HepG2 (cell line): Measurements from ENCODE around the gene SRPRB. TPM values are rescaled to one million over a fixed set of nuclear protein-coding genes. Genes with fewer than 3 reads are reported as not detected.

ENCODE experiments used
- ATAC-seq: fragments of 200-7000 bp; cut with Tn5 transposase; 3 replicates; pipeline ENCODE4 v1.9.1; 2020; ENCODE audit warnings: mild to moderate bottlenecking, moderate library complexity
- BruUV-seq: library from RNA; stranded (reverse); fragments of 400-500 nt; replicated peaks from 2 replicates; lab custom pipeline; 2021; lab: Mats Ljungman, UMichigan
- CTCF ChIA-PET: fragments of 300-600 bp; formaldehyde crosslinking; extraction: SDS; loops from one replicate; lab custom pipeline; 2021; ENCODE audit warnings: low total read pairs, inconsistent platforms, low intra/inter-chr PET ratio; lab: Yijun Ruan, JAX
- POLR2A ChIA-PET: fragments of 350-600 bp; sonication (Branson Sonifier 250); formaldehyde crosslinking; loops from one replicate; lab custom pipeline; 2020; ENCODE audit warnings: antibody characterized with exemption, inconsistent platforms; lab: Yijun Ruan, JAX
- DNase-seq: peaks from one replicate; pipeline ENCODE4 v3.0.0-alpha.2; 2015; ENCODE audit warnings: low spot score
- FAIRE-seq: peaks from 3 replicates; lab custom pipeline; 2011; peaks lifted over from hg19 to GRCh38; lab: Jason Lieb, UNC
- H2AFZ ChIP-seq: one replicate; pipeline ENCODE4 v1.6.1; 2011; ENCODE audit warnings: low read length, inconsistent platforms
- H3K27ac ChIP-seq: fragments of 300-600 bp; 3 replicates; pipeline ENCODE4 v1.8.0; 2011; ENCODE audit warnings: mixed run types, mild to moderate bottlenecking, mixed read lengths, low read length, inconsistent platforms; ENCODE audit not compliant: insufficient read depth; ENCODE audit errors: extremely low read length
- H3K27me3 ChIP-seq, 2 experiments: fragments of 200-600 bp in 1 of 2; 2 replicates in 1 of 2; 3 replicates in 1 of 2; pipeline versions ENCODE4 v1.6.0 to v1.8.0; 2011; ENCODE audit warnings: low read length in 2 of 2, mild to moderate bottlenecking in 2 of 2, moderate library complexity in 2 of 2, inconsistent platforms in 1 of 2; ENCODE audit not compliant: insufficient read depth in 2 of 2, control insufficient read depth in 1 of 2
- H3K36me3 ChIP-seq, 2 experiments: fragments of 200-600 bp in 1 of 2; replicated peaks in 1 of 2; 2 replicates in 1 of 2; 3 replicates in 1 of 2; pipeline versions ENCODE4 v1.5.1 to v1.8.0; 2011; ENCODE audit warnings: low read length in 2 of 2, inconsistent platforms in 1 of 2; ENCODE audit not compliant: insufficient read depth in 2 of 2, control insufficient read depth in 1 of 2
- H3K4me1 ChIP-seq: 2 replicates; pipeline ENCODE4 v1.5.1; 2012; ENCODE audit warnings: low read length, inconsistent platforms; ENCODE audit not compliant: insufficient read depth
- H3K4me2 ChIP-seq: 2 replicates; pipeline ENCODE4 v1.6.0; 2011; ENCODE audit warnings: low read depth, low read length, inconsistent platforms
- H3K4me3 ChIP-seq, 3 experiments: fragments of 200-600 bp in 1 of 3; sonication (generic), shearing (Covaris generic) in 1 of 3; replicated peaks in 1 of 3; 2 replicates each; pipeline ENCODE4 v1.5.1; 2011 to 2016; ENCODE audit warnings: low read length in 3 of 3, inconsistent platforms in 2 of 3, low read depth in 2 of 3, mild to moderate bottlenecking in 2 of 3, control low read depth in 1 of 3, mixed read lengths in 1 of 3; ENCODE audit not compliant: insufficient read depth in 1 of 3
- H3K79me2 ChIP-seq: one replicate; pipeline ENCODE4 v1.6.1; 2011; ENCODE audit warnings: low read length, inconsistent platforms; ENCODE audit not compliant: insufficient read depth
- H3K9ac ChIP-seq: 2 replicates; pipeline ENCODE4 v1.6.0; 2011; ENCODE audit warnings: mild to moderate bottlenecking, low read depth, low read length, inconsistent platforms; ENCODE audit not compliant: insufficient read depth
- H3K9me3 ChIP-seq: 2 replicates; pipeline ENCODE4 v1.5.1; 2012; ENCODE audit warnings: mild to moderate bottlenecking, low read length
- H4K20me1 ChIP-seq: 2 replicates; pipeline ENCODE4 v1.6.0; 2011; ENCODE audit warnings: inconsistent platforms, mild to moderate bottlenecking, low read length, moderate library complexity; ENCODE audit not compliant: insufficient read depth
- ARNT2 ChIP-seq: sonication (generic); formaldehyde crosslinking; IDR thresholded peaks from 2 replicates; pipeline ENCODE4 v1.8.0; 2022; ENCODE audit warnings: mild to moderate bottlenecking, low read depth, missing genetic modification reagents, moderate library complexity
- GLI4 ChIP-seq: sonication (generic); formaldehyde crosslinking; IDR thresholded peaks from 2 replicates; pipeline ENCODE4 v1.5.1; 2020; ENCODE audit warnings: missing genetic modification reagents, mild to moderate bottlenecking, moderate library complexity, borderline replicate concordance
- GTF3A ChIP-seq: sonication (generic); formaldehyde crosslinking; conservative IDR thresholded peaks from 2 replicates; pipeline ENCODE4 v1.4.0; 2020; ENCODE audit warnings: mild to moderate bottlenecking, missing genetic modification reagents
- HNF1B ChIP-seq: sonication (generic); formaldehyde crosslinking; IDR thresholded peaks from 2 replicates; pipeline ENCODE4 v1.5.1; 2020; ENCODE audit warnings: mild to moderate bottlenecking, moderate library complexity, missing genetic modification reagents
- KDM4B ChIP-seq: sonication (generic); formaldehyde crosslinking; IDR thresholded peaks from 2 replicates; pipeline ENCODE4 v1.4.0; 2020; ENCODE audit warnings: missing genetic modification reagents
- SMC3 ChIP-seq: IDR thresholded peaks from 2 replicates; pipeline ENCODE4 v1.6.1; 2011; ENCODE audit warnings: low read length, improper control_type of control experiment
- SMYD3 ChIP-seq: sonication (generic); formaldehyde crosslinking; IDR thresholded peaks from 2 replicates; pipeline ENCODE4 v1.8.1; 2023; ENCODE audit warnings: mild to moderate bottlenecking, missing genetic modification reagents
- TOPORS ChIP-seq: sonication (generic); formaldehyde crosslinking; IDR thresholded peaks from 2 replicates; pipeline ENCODE4 v1.8.0; 2023; ENCODE audit warnings: mild to moderate bottlenecking, missing genetic modification reagents
- ZNF234 ChIP-seq: sonication (generic); formaldehyde crosslinking; conservative IDR thresholded peaks from 2 replicates; pipeline ENCODE4 v1.5.1; 2020; ENCODE audit warnings: mild to moderate bottlenecking, missing genetic modification reagents
- ZNF33B ChIP-seq: sonication (generic); formaldehyde crosslinking; IDR thresholded peaks from 2 replicates; pipeline ENCODE4 v1.5.1; 2020; ENCODE audit warnings: mild to moderate bottlenecking, missing genetic modification reagents
- ZNF646 ChIP-seq: sonication (generic); formaldehyde crosslinking; IDR thresholded peaks from 2 replicates; pipeline ENCODE4 v1.9.0; 2021; ENCODE audit warnings: mild to moderate bottlenecking, missing genetic modification reagents
- ZNF841 ChIP-seq: sonication (generic); formaldehyde crosslinking; IDR thresholded peaks from 2 replicates; pipeline ENCODE4 v1.8.1; 2023; ENCODE audit warnings: missing genetic modification reagents, borderline replicate concordance
- WGBS: methylation state at CpG from one replicate; pipeline ENCODE4 v1.1.6; 2017; ENCODE audit warnings: low lambda C conversion rate; 5-methylcytosine and 5-hydroxymethylcytosine counted together
- in situ Hi-C: cut with HindIII; loops from 2 replicates; pipeline ENCODE4 v1.10.0; 2017; ENCODE audit warnings: low pct_unique_long_range_greater_than_20kb; ENCODE audit not compliant: extremely low pct_ligation_motif_present
- intact Hi-C: fragments of 100-400 bp; cut with micrococcal nuclease; formaldehyde crosslinking; loops from one replicate; pipeline ENCODE4 v1.10.0; 2022; ENCODE audit not compliant: unreplicated experiment
- polyA plus RNA-seq, 8 experiments: library from polyadenylated mRNA; depleted of rRNA in 3 of 8; stranded (reverse) in 7 of 8; unstranded in 1 of 8; fragments of >200 nt; fragmentation: Illumina TruSeq in 4 of 8; extraction: Trizol in 4 of 8; gene quantifications; 2 replicates each; pipeline versions ENCODE4 v1.2.1 to v1.2.3, GENCODE V29; 2011 to 2016; ENCODE audit warnings: low read depth in 4 of 8, missing spikeins in 1 of 8, mixed read lengths in 1 of 8; ENCODE audit not compliant: insufficient read depth in 1 of 8
- total RNA-seq, 5 experiments: library from RNA; depleted of rRNA; stranded (reverse); fragments of >200 nt; fragmentation: Illumina TruSeq; extraction: Trizol; gene quantifications; 2 replicates each; pipeline ENCODE4 v1.2.3, GENCODE V29; 2016; ENCODE audit warnings: low read depth in 1 of 5

SRPRB gene
- total and polyA plus RNA-seq, 2 of the 13 experiments (the other 11 are each of a cell fraction or from before 2014, with no cell fraction given), result 41.0 to 111 TPM

- TF ChIP-seq TOPORS (CRISPR knock-in tag), result peak; percentile 47; the same call in 1 of the 2 replicates
- TF ChIP-seq KDM4B, result no peak
- TF ChIP-seq ZNF234 (CRISPR knock-in tag), result no peak
- 0 out of 2 replicates have a peak, but pooled peaks have one; percentile 48 for TF ChIP-seq SMYD3 (CRISPR knock-in tag)
These were observed 29.8 kb upstream of the SRPRB start (continued) for GRCh38 chr3:133775835-133776234.

- Histone ChIP-seq H3K36me3 (peaks cover 33 to 61% of the 10 kb centered on the region in 2 experiments), H3K9ac (no peak overlapping the region), H3K27me3 (no peaks in the 10 kb centered on the region), H3K4me2 (no peak overlapping the region), H2AFZ (no peak overlapping the region), H3K4me3 (no peak overlapping the region), H4K20me1 (peaks cover 41% of the 10 kb centered on the region), H3K4me1 (no peaks in the 10 kb centered on the region), H3K79me2 (no peaks in the 10 kb centered on the region), H3K27ac (peak overlapping the region; percentile 5), H3K9me3 (no peaks in the 10 kb centered on the region)
- BruUV-seq, result TSS peak; percentile 1
- ATAC-seq, result peak; percentile 2; the same call in 1 of the 3 replicates
- no peak for DNase-seq
- in situ Hi-C loops, result no loop called here
- no peak for FAIRE-seq
- CTCF ChIA-PET, result no interaction called here
- 96% methylated on average over 7 of the region's 7 CpGs for WGBS
- POLR2A ChIA-PET, result no interaction called here
- intact Hi-C loops, result no loop called here
- TF ChIP-seq GLI4, result no peak
- no peak for TF ChIP-seq ARNT2 (CRISPR knock-in tag)
- TF ChIP-seq ZNF33B (CRISPR knock-in tag), result no peak
- TF ChIP-seq ZNF841 (CRISPR knock-in tag), result 0 out of 2 replicates have a peak, but pooled peaks have one; percentile 18
- TF ChIP-seq SMC3, result peak; percentile 5; the same call in 1 of the 2 replicates
- TF ChIP-seq GTF3A, result no peak
- TF ChIP-seq HNF1B (CRISPR knock-in tag), result 0 out of 2 replicates have a peak, but pooled peaks have one; percentile 24
- no peak for TF ChIP-seq ZNF646 (CRISPR knock-in tag)
These were observed 28.7 kb upstream of the SRPRB start for GRCh38 chr3:133776794-133777438.
